ENCODE data around the gene S100PBP. TPM values are rescaled to one million over a fixed set of nuclear protein-coding genes. Genes with fewer than 3 reads are reported as not detected.

Gene S100PBP
- total and polyA plus RNA-seq, 2 donors (not counting 3 experiments of a cell fraction or from before 2014, with no cell fraction given): 15.4 to 38.6 TPM

- Histone ChIP-seq H3K79me2 (ENCODE audit: control insufficient read depth, insufficient read depth, low read length) (no peaks in the 10 kb centered on the region), H2AFZ (ENCODE audit: low read depth, low read length) (peak overlapping the region; percentile 44), H4K20me1 (replicated peaks; ENCODE audit: control insufficient read depth, extremely low read depth, insufficient read depth, low read length) (no peaks in the 10 kb centered on the region), H3K27ac (ENCODE audit: insufficient read depth, low read depth, low read length) (no peak overlapping the region), H3K9me1 (replicated peaks; ENCODE audit: control insufficient read depth, extremely low read depth, insufficient read depth, low read length) (no peaks in the 10 kb centered on the region), H3K4me2 (ENCODE audit: insufficient read depth, low read length) (no peak overlapping the region), H3K4me1 (ENCODE audit: control insufficient read depth, extremely low read depth, insufficient read depth, low read length) (no peaks in the 10 kb centered on the region), H3K9me3 (replicated peaks; ENCODE audit: control insufficient read depth, insufficient read depth, low read length) (no peaks in the 10 kb centered on the region), H3K9ac (replicated peaks; ENCODE audit: extremely low read depth, insufficient read depth, low read length) (no peak overlapping the region), H3K4me3 (replicated peaks in 1 of 3; ENCODE audit: insufficient read depth in 1 of 3, low read depth in 1 of 3, low read length in 3 of 3) (no peak overlapping the region), H3K27me3 (ENCODE audit: control insufficient read depth in 2 of 2, insufficient read depth in 2 of 2, low read length in 2 of 2) (peaks cover 0 to 3% of the 10 kb centered on the region in 2 experiments), H3K36me3 (ENCODE audit: control insufficient read depth in 2 of 2, extremely low read depth in 1 of 2, insufficient read depth in 2 of 2, low read length in 2 of 2) (no peaks in the 10 kb centered on the region)
- CTCF ChIA-PET: interaction anchor here (0.7 to 2.1 kb wide), 8 partner anchors 10 to 179 kb away, joined by 3 to 6 read pairs (median 4); no protein-coding TSS in a partner anchor
- TF ChIP-seq CTCF (IDR thresholded peaks at IDR 0.05; ENCODE audit: extremely low read depth in 1 of 2, insufficient read depth in 1 of 2, low read depth in 1 of 2, low read length in 2 of 2) (no peak), MAX (IDR thresholded peaks at IDR 0.05; ENCODE audit: insufficient read depth, insufficient read length) (no peak), JUN (IDR thresholded peaks at IDR 0.05; ENCODE audit: borderline replicate concordance, insufficient read depth, insufficient read length, low read depth) (no peak), POLR2AphosphoS5 (IDR thresholded peaks at IDR 0.05; ENCODE audit: insufficient read depth, low read depth, low read length) (no peak), MYC (IDR thresholded peaks at IDR 0.05; ENCODE audit: low read depth, low read length) (no peak), GATA2 (IDR thresholded peaks at IDR 0.05; ENCODE audit: insufficient read depth, insufficient read length, low read depth, low read length) (no peak), FOS (IDR thresholded peaks at IDR 0.05; ENCODE audit: borderline replicate concordance, insufficient read depth, low read length) (no peak), POLR2A (IDR thresholded peaks at IDR 0.05; ENCODE audit: low read depth, low read length) (no peak), EZH2 (IDR thresholded peaks at IDR 0.05; ENCODE audit: borderline replicate concordance, low read depth, low read length, severe bottlenecking) (no peak)
- POLR2A ChIA-PET: no interaction called here
- peak; percentile 21 for FAIRE-seq
- DNase-seq (ENCODE audit: low read depth, low spot score): no peak
- intact Hi-C loops (cut with micrococcal nuclease): no loop called here
- BruUV-seq (replicated peaks): no TSS peak
- dilution Hi-C loops (cut with MboI; ENCODE audit: extremely low pct_ligation_motif_present, low sequenced_read_pairs): no loop called here
Measured at GRCh38 chr1:32907435-32907834, 90.0 kb downstream of the S100PBP start.

Other genes with a start within 250 kb of the S100PBP start
- gene ZBTB8OS, start 167.1 kb upstream of the S100PBP start, total RNA-seq: 38.0 and 41.9 TPM in 2 replicates
- gene ZBTB8OS, start 167.1 kb upstream of the S100PBP start, polyA plus RNA-seq: 28.0 and 28.3 TPM in 2 replicates
- 228 and 241 TPM in 2 replicates for gene RBBP4, start 166.4 kb upstream of the S100PBP start, total RNA-seq
- gene RBBP4, start 166.4 kb upstream of the S100PBP start, polyA plus RNA-seq: 64.8 and 84.9 TPM in 2 replicates
- gene SYNC, start 114.9 kb upstream of the S100PBP start, total RNA-seq: 6.5 and 9.4 TPM in 2 replicates
- gene SYNC, start 114.9 kb upstream of the S100PBP start, polyA plus RNA-seq: 2.5 and 3.5 TPM in 2 replicates
- 130 and 144 TPM in 2 replicates for gene YARS1, start 295 bp upstream of the S100PBP start, total RNA-seq
- gene YARS1, start 295 bp upstream of the S100PBP start, polyA plus RNA-seq: 31.5 and 38.2 TPM in 2 replicates
- gene FNDC5, start 53.3 kb downstream of the S100PBP start, total RNA-seq: 0.64 TPM in 1 of 2 replicates, not detected in the other
- gene FNDC5, start 53.3 kb downstream of the S100PBP start, polyA plus RNA-seq: 0.14 and 0.49 TPM in 2 replicates
- not detected in 2 replicates for gene HPCA, start 68.8 kb downstream of the S100PBP start, total RNA-seq
- gene HPCA, start 68.8 kb downstream of the S100PBP start, polyA plus RNA-seq: not detected in 2 replicates
- 14.8 and 23.6 TPM in 2 replicates for gene TMEM54, start 83.7 kb downstream of the S100PBP start, total RNA-seq
- gene TMEM54, start 83.7 kb downstream of the S100PBP start, polyA plus RNA-seq: 77.2 and 89.7 TPM in 2 replicates
- 24.2 and 25.6 TPM in 2 replicates for gene RNF19B, start 147.2 kb downstream of the S100PBP start, total RNA-seq
- 19.2 and 19.6 TPM in 2 replicates for gene RNF19B, start 147.2 kb downstream of the S100PBP start, polyA plus RNA-seq
- 131 and 134 TPM in 2 replicates for gene AK2, start 219.2 kb downstream of the S100PBP start, total RNA-seq
- 71.4 and 107 TPM in 2 replicates for gene AK2, start 219.2 kb downstream of the S100PBP start, polyA plus RNA-seq